Upper lobe of left lung (tissue), 4 donors: ENCODE data around the gene PLEKHG3.

Experiments
- CTCF ChIP-seq, 6 experiments: fragments of 450-650 bp in 4 of 6; fragments of 200-600 bp in 2 of 6; sonication (generic) in 2 of 6; IDR thresholded peaks; one replicate each; pipeline ENCODE4 v1.5.1; 2016 to 2019; ENCODE audit warnings: antibody characterized with exemption in 6 of 6
- EP300 ChIP-seq, 4 donors: sonication (generic); formaldehyde crosslinking; IDR thresholded peaks; one replicate each; pipeline ENCODE4 v1.5.1; 2017; ENCODE audit warnings: antibody characterized with exemption in 4 of 4, control low read depth in 2 of 4
- POLR2A ChIP-seq, 4 donors: fragments of 450-650 bp; IDR thresholded peaks; one replicate each; pipeline ENCODE4 v1.5.1; 2016 to 2017; ENCODE audit warnings: antibody characterized with exemption in 4 of 4, mild to moderate bottlenecking in 2 of 4
- POLR2AphosphoS5 ChIP-seq, 2 donors: sonication (generic); formaldehyde crosslinking; IDR thresholded peaks; one replicate each; pipeline ENCODE4 v1.5.1; 2017; ENCODE audit warnings: antibody characterized with exemption in 2 of 2

DNA sequence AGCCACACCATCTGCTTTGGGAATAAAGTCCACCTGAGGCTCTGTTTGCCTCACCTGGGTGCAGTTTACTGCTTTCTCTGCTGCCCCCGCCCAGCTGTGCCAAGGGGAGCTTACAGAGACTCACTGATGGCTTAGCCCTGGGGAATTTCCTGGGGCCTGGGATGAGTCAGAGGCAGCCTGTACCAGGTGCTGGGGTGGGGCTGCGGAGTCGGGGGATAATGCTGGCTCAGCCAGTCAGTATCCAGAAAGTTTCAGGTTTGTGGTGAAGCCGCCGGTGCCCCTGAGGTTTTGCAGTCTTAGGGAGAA lies 22.3 kb downstream of the PLEKHG3 start:
- TF ChIP-seq POLR2A (IDR thresholded peaks at IDR 0.05) (no peak), CTCF (IDR thresholded peaks at IDR 0.05) (no peak), EP300 (IDR thresholded peaks at IDR 0.05) (no peak), POLR2AphosphoS5 (IDR thresholded peaks at IDR 0.05) (no peak)
